ENCODE measurements around the gene TNFRSF25. TPM values are rescaled to one million over a fixed set of nuclear protein-coding genes. Genes with fewer than 3 reads are reported as not detected.

The TNFRSF25 gene
- total and polyA plus RNA-seq, 2 of the 8 experiments (the other 6 are each of a cell fraction or from before 2014, with no cell fraction given) = 10.7 to 19.5 TPM

GRCh38 chr1:6490181-6491080 is 24.5 kb upstream of the TNFRSF25 start (continued):
- TF ChIP-seq ATF2 (IDR thresholded peaks at IDR 0.05; ENCODE audit: low read length) (no peak), CBX5 (IDR thresholded peaks at IDR 0.05; ENCODE audit: low read depth, low read length) (no peak), SAP30 (IDR thresholded peaks at IDR 0.05; ENCODE audit: insufficient read depth, insufficient replicate concordance, low read length) (no peak), SP4 (IDR thresholded peaks at IDR 0.05; ENCODE audit: low read length) (0 out of 2 replicates have a peak, but pooled peaks have one; percentile 20), SIN3A (conservative IDR thresholded peaks at IDR 0.05 in 1 of 2, IDR thresholded peaks at IDR 0.05 in 1 of 2; ENCODE audit: low read depth in 1 of 2, low read length in 2 of 2) (peak in 1 of 2 experiments; percentile 42; a peak in 2 of 4 replicates), BACH1 (IDR thresholded peaks at IDR 0.05; ENCODE audit: low read length) (no peak; the same call in none of the 2 replicates), NRF1 (IDR thresholded peaks at IDR 0.05; ENCODE audit: low read depth, low read length) (no peak), CTBP2 (IDR thresholded peaks at IDR 0.05; ENCODE audit: borderline replicate concordance, insufficient read depth, insufficient read length, low read length) (peak; percentile 29)

Measured in H1 (cell line).